Endothelial cell of umbilical vein (primary cell): ENCODE results near the gene TEX12. TPM values are rescaled to one million over a fixed set of nuclear protein-coding genes. Genes with fewer than 3 reads are reported as not detected.
A peak's percentile ranks its signal among the peaks of the same experiment; 100 is the strongest.

ENCODE experiments used
- BruUV-seq: library from RNA; stranded (reverse); fragments of 400-500 nt; replicated peaks from 2 replicates; lab custom pipeline; 2021; lab: Mats Ljungman, UMichigan
- CTCF ChIA-PET: fragments of 300-600, 350-600 bp; sonication (Branson Sonifier 250); formaldehyde crosslinking; loops from one replicate; lab custom pipeline; 2021; ENCODE audit warnings: antibody characterized with exemption, inconsistent platforms; lab: Charles Lee
- POLR2A ChIA-PET: fragments of 300-600, 350-600 bp; sonication (Branson Sonifier 250); formaldehyde crosslinking; loops from one replicate; lab custom pipeline; 2021; ENCODE audit warnings: antibody characterized with exemption, inconsistent platforms; lab: Charles Lee
- DNase-seq: peaks from one replicate; pipeline ENCODE4 v3.0.0-alpha.2; 2011; ENCODE audit warnings: low read depth, low spot score
- FAIRE-seq: peaks from 2 replicates; lab custom pipeline; 2011; peaks lifted over from hg19 to GRCh38; lab: Jason Lieb, UNC
- H2AFZ ChIP-seq: 2 replicates; pipeline ENCODE4 v1.6.0; 2012; ENCODE audit warnings: low read depth, low read length, control low read depth, inconsistent platforms
- H3K27ac ChIP-seq: 2 replicates; pipeline ENCODE4 v1.5.1; 2011; ENCODE audit warnings: low read depth, mild to moderate bottlenecking, control low read depth, low read length, moderate library complexity; ENCODE audit not compliant: insufficient read depth
- H3K27me3 ChIP-seq, 2 experiments: 2 replicates each; pipeline versions ENCODE4 v1.6.0 to v1.6.1; 2011; ENCODE audit warnings: low read length in 2 of 2, mixed read lengths in 1 of 2; ENCODE audit not compliant: control insufficient read depth in 2 of 2, insufficient read depth in 2 of 2
- H3K36me3 ChIP-seq, 2 experiments: 2 replicates in 1 of 2; 3 replicates in 1 of 2; pipeline ENCODE4 v1.5.1; 2011; ENCODE audit warnings: low read length in 2 of 2, mild to moderate bottlenecking in 1 of 2, moderate library complexity in 1 of 2; ENCODE audit not compliant: control insufficient read depth in 2 of 2, insufficient read depth in 2 of 2; ENCODE audit errors: extremely low read depth in 1 of 2
- H3K4me1 ChIP-seq: 3 replicates; pipeline ENCODE4 v1.5.1; 2011; ENCODE audit warnings: mild to moderate bottlenecking, low read length; ENCODE audit not compliant: control insufficient read depth, insufficient read depth; ENCODE audit errors: extremely low read depth
- H3K4me2 ChIP-seq: 2 replicates; pipeline ENCODE4 v1.6.1; 2011; ENCODE audit warnings: low read length, control low read depth, mixed read lengths; ENCODE audit not compliant: insufficient read depth
- H3K4me3 ChIP-seq, 3 experiments: fragments of 200-600 bp in 1 of 3; sonication (generic), shearing (Covaris generic) in 1 of 3; replicated peaks in 1 of 3; 2 replicates each; pipeline ENCODE4 v1.5.1; 2011 to 2016; ENCODE audit warnings: control low read depth in 3 of 3, low read length in 3 of 3, mild to moderate bottlenecking in 2 of 3, inconsistent platforms in 1 of 3, low read depth in 1 of 3, moderate library complexity in 1 of 3; ENCODE audit not compliant: insufficient read depth in 1 of 3
- H3K79me2 ChIP-seq: 2 replicates; pipeline ENCODE4 v1.6.0; 2012; ENCODE audit warnings: low read length, inconsistent platforms; ENCODE audit not compliant: control insufficient read depth, insufficient read depth
- H3K9ac ChIP-seq: replicated peaks from 2 replicates; pipeline ENCODE3; 2011; ENCODE audit warnings: low read length, control low read depth; ENCODE audit not compliant: insufficient read depth; ENCODE audit errors: extremely low read depth
- H3K9me1 ChIP-seq: replicated peaks from 3 replicates; pipeline ENCODE4 v1.6.0; 2011; ENCODE audit warnings: mild to moderate bottlenecking, low read length; ENCODE audit not compliant: control insufficient read depth, insufficient read depth; ENCODE audit errors: extremely low read depth
- H3K9me3 ChIP-seq: replicated peaks from 2 replicates; pipeline ENCODE4 v1.5.1; 2012; ENCODE audit warnings: low read length, inconsistent platforms; ENCODE audit not compliant: control insufficient read depth, insufficient read depth
- H4K20me1 ChIP-seq: replicated peaks from 2 replicates; pipeline ENCODE3; 2011; ENCODE audit warnings: mild to moderate bottlenecking, low read length; ENCODE audit not compliant: control insufficient read depth, insufficient read depth; ENCODE audit errors: extremely low read depth
- EZH2 ChIP-seq: IDR thresholded peaks from 2 replicates; pipeline ENCODE4 v1.6.1; 2012; ENCODE audit warnings: borderline replicate concordance, low read depth, mild to moderate bottlenecking, moderate library complexity, low read length, inconsistent platforms; ENCODE audit not compliant: severe bottlenecking
- FOS ChIP-seq: IDR thresholded peaks from 2 replicates; pipeline ENCODE4 v1.6.1; 2011; ENCODE audit warnings: mild to moderate bottlenecking, low read length, moderate library complexity, borderline replicate concordance; ENCODE audit not compliant: insufficient read depth
- GATA2 ChIP-seq: IDR thresholded peaks from 2 replicates; pipeline ENCODE4 v1.7.0; 2011; ENCODE audit warnings: low read depth, mild to moderate bottlenecking, moderate library complexity, mixed read lengths, low read length; ENCODE audit not compliant: insufficient read length, insufficient read depth
- JUN ChIP-seq: IDR thresholded peaks from 2 replicates; pipeline ENCODE4 v1.6.1; 2011; ENCODE audit warnings: borderline replicate concordance, low read depth; ENCODE audit not compliant: insufficient read length, insufficient read depth
- MYC ChIP-seq: IDR thresholded peaks from one replicate; pipeline ENCODE4 v1.6.1; 2011; ENCODE audit warnings: mild to moderate bottlenecking, low read depth, low read length
- POLR2A ChIP-seq: IDR thresholded peaks from 2 replicates; pipeline ENCODE4 v1.6.1; 2012; ENCODE audit warnings: low read depth, mild to moderate bottlenecking, control low read depth, low read length
- POLR2AphosphoS5 ChIP-seq: IDR thresholded peaks from 2 replicates; pipeline ENCODE4 v1.6.1; 2012; ENCODE audit warnings: low read depth, mild to moderate bottlenecking, control low read depth, low read length, moderate library complexity; ENCODE audit not compliant: insufficient read depth
- dilution Hi-C: fragments of 300-500 bp; cut with MboI; formaldehyde crosslinking; loops from one replicate; pipeline ENCODE4 v1.15.0; 2019; ENCODE audit warnings: low sequenced_read_pairs; ENCODE audit not compliant: extremely low pct_ligation_motif_present
- intact Hi-C: fragments of 100-400 bp; cut with micrococcal nuclease; formaldehyde crosslinking; loops from one replicate; pipeline ENCODE4 v1.10.0; 2022
- polyA plus RNA-seq, 4 experiments: library from polyadenylated mRNA; depleted of rRNA in 3 of 4; stranded (reverse) in 3 of 4; unstranded in 1 of 4; fragments of >200 nt; gene quantifications; 2 replicates each; pipeline versions ENCODE4 v1.2.1 to v1.2.3, GENCODE V29; 2011 to 2012; ENCODE audit warnings: missing spikeins in 1 of 4
- total RNA-seq: library from RNA; stranded (reverse); gene quantifications from 2 replicates; pipeline ENCODE4 v1.2.3, GENCODE V29; 2021
- TF ChIP-seq, protein P1 (sequence below), 2 donors: IDR thresholded peaks; 1 replicate in 1 of 2; 2 replicates in 1 of 2; pipeline ENCODE4 v1.5.1; 2011; ENCODE audit warnings: low read length in 2 of 2, mild to moderate bottlenecking in 2 of 2, moderate library complexity in 2 of 2, control low read depth in 1 of 2, inconsistent platforms in 1 of 2, low read depth in 1 of 2; ENCODE audit not compliant: insufficient read depth in 1 of 2; ENCODE audit errors: extremely low read depth in 1 of 2
- TF ChIP-seq, protein P2 (sequence below): IDR thresholded peaks from 2 replicates; pipeline ENCODE4 v1.6.1; 2011; ENCODE audit not compliant: insufficient read depth, insufficient read length

TEX12 gene
- total and polyA plus RNA-seq, 2 donors (not counting 3 experiments of a cell fraction or from before 2014, with no cell fraction given) = 0.46 TPM; not detected in 1

DNA sequence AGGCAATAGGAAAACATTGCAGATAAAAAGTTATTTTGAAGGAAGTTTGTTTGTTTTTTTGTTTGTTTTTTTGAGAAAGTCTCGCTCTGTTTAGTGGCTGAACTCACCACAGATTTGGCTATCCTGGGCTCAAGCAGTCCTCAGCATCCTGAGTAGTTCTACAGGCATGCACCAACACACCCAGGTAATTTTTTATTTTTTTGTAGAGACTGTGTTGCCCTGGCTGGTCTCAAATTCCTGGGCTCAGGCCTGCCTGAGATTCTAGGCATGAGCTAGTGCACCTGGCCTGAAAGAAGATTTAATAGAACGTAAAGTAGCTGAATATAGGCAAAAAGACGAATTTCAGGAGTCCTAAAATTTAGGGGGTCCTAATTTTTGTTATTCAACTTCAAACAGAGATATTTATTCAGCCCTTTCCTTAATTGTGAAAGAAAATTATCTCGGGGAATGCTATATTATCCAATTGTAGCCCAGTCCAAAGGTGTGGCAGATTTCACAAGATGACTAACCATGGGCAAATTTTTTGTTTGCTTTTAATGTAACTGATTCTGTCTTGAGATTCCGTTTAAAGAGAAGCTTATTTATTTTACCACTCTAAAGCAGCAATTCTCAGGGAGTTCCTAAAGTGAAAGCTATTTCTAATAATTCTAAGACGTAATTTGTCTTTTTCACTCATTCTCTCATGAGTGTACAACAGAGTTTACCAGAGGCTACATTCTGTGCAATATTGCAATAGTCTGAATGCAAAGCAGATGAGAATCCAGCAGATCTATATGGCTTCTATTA, 4.2 kb upstream of the TEX12 start:
- Histone ChIP-seq H3K79me2 (no peaks in the 10 kb centered on the region), H3K36me3 (no peaks in the 10 kb centered on the region), H2AFZ (no peak overlapping the region), H3K27me3 (no peaks in the 10 kb centered on the region), H3K9me3 (no peaks in the 10 kb centered on the region), H3K9me1 (no peaks in the 10 kb centered on the region), H3K4me1 (peaks cover 11% of the 10 kb centered on the region), H3K9ac (no peak overlapping the region), H3K27ac (no peak overlapping the region), H3K4me2 (peak overlapping the region; percentile 42), H3K4me3 (peak overlapping the region in 1 of 3 experiments; percentile 20), H4K20me1 (no peaks in the 10 kb centered on the region)
- no TSS peak for BruUV-seq
- no peak for DNase-seq
- intact Hi-C loops (no loop called here), dilution Hi-C loops (no loop called here)
- ChIA-PET POLR2A (no interaction called here), CTCF (interaction anchor here (1.0 to 3.4 kb wide), 3 partner anchors 13 to 50 kb away, joined by 3 to 13 read pairs (median 7); partner anchors contain the start of gene BCO2)
- TF ChIP-seq EZH2 (no peak), POLR2A (no peak), MYC (no peak), FOS (no peak), POLR2AphosphoS5 (no peak), JUN (no peak), GATA2 (no peak)
- TF ChIP-seq, protein P1, sequence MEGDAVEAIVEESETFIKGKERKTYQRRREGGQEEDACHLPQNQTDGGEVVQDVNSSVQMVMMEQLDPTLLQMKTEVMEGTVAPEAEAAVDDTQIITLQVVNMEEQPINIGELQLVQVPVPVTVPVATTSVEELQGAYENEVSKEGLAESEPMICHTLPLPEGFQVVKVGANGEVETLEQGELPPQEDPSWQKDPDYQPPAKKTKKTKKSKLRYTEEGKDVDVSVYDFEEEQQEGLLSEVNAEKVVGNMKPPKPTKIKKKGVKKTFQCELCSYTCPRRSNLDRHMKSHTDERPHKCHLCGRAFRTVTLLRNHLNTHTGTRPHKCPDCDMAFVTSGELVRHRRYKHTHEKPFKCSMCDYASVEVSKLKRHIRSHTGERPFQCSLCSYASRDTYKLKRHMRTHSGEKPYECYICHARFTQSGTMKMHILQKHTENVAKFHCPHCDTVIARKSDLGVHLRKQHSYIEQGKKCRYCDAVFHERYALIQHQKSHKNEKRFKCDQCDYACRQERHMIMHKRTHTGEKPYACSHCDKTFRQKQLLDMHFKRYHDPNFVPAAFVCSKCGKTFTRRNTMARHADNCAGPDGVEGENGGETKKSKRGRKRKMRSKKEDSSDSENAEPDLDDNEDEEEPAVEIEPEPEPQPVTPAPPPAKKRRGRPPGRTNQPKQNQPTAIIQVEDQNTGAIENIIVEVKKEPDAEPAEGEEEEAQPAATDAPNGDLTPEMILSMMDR (IDR thresholded peaks at IDR 0.05; ENCODE audit: extremely low read depth in 1 of 2, insufficient read depth in 1 of 2, low read depth in 1 of 2, low read length in 2 of 2) = no peak
- TF ChIP-seq, protein P2, sequence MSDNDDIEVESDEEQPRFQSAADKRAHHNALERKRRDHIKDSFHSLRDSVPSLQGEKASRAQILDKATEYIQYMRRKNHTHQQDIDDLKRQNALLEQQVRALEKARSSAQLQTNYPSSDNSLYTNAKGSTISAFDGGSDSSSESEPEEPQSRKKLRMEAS = no peak
- peak; percentile 21 for FAIRE-seq
